IPS-11a (cell line): ENCODE data around the gene LARGE1.

Experiments
- H3K4me3 ChIP-seq: one replicate; pipeline ENCODE4 v1.5.1; 2013; ENCODE audit warnings: low read depth, low read length, control low read depth

LARGE1 gene

DNA sequence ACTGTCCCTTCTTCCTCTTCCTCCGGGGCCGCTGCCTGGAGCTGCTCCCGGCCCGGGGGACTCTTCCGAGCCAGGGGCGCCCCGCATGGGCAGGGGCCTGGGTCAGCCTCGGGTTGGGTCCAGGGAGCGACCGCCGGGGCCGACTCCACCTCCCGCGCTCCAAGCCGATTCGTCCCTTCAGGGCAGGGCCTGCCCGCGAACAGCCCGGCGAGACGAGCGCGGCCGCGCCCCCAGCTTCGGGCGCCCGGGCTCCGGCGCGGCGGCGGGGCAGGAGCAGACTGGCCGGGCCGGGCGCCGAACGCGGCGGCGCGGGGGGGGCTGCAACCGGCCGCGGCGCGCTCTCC is at the start of gene LARGE1:
Gene LARGE1 (minus strand): TSS at position 280 of the 344 bp plus-strand sequence.
- peak within 1 kb of the TSS; percentile 76 for H3K4me3 ChIP-seq

DNA sequence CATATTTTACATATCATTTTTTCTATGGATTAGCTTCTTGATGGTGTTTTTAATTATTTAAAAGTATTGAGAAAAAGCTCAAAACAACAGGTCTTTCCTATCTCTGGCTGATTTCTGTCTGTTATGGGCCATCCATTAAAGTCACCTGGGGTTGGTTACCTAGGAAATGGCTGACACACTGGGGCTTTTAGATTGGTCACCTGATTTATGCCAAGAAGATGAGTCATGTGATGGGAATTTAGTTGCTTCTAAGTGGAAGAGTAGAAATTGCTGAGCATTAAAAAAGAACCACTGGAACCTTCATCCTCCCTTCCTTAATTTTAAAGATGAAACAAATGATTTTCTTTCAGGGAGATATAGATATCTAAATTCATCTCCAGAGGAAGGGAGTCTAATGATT is 48.8 kb upstream of the LARGE1 start:
- H3K4me3 ChIP-seq = no peak overlapping the region

GRCh38 chr22:33964121-33964520 is 43.8 kb upstream of the LARGE1 start:
- H3K4me3 ChIP-seq = no peak overlapping the region

DNA sequence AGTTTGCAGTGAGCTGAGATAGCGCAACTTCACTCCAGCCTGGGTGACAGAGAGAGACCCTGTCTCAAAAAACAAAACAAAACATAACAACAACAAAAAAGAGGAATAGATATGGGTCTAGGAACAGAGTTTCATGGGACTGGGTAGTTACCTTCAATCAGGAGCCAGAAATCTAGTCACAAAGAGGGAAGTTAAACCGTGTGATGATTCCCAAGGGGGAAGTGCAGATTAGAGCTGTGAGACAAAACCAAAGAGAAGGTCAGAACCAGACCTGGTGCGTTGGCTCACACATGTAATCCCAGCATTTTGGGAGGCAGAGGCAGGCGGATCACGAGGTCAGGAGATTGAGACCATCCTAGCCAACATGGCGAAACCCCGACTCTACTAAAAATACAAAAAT is 42.1 kb upstream of the LARGE1 start:
- H3K4me3 ChIP-seq = no peak overlapping the region

DNA sequence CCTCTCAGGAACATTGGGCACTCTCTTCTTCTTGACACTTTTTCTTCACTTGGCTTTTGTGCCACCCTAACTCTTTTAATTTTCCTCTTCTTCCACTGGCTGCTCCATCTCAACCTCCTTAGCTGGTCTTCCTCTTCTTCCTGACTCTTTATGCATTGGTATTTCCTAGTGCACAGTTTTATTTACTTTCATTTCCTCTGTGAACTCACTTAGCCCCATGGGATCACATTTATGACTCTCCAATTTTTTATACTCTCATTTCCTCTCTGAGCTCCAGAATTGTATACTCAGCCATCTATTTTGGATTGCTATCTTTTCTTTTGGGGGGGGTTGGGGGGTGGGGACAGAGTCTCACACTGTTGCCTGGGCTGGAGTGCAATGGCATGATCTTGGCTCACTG is 38.5 kb upstream of the LARGE1 start:
- no peak overlapping the region for H3K4me3 ChIP-seq

GRCh38 chr22:33957086-33957485 is 36.8 kb upstream of the LARGE1 start:
- no peak overlapping the region for H3K4me3 ChIP-seq

- H3K4me3 ChIP-seq = no peak overlapping the region
Observed at GRCh38 chr22:33952776-33953175, 32.5 kb upstream of the LARGE1 start.

- H3K4me3 ChIP-seq = no peak overlapping the region
Observed at GRCh38 chr22:33940741-33941140, 20.5 kb upstream of the LARGE1 start.

DNA sequence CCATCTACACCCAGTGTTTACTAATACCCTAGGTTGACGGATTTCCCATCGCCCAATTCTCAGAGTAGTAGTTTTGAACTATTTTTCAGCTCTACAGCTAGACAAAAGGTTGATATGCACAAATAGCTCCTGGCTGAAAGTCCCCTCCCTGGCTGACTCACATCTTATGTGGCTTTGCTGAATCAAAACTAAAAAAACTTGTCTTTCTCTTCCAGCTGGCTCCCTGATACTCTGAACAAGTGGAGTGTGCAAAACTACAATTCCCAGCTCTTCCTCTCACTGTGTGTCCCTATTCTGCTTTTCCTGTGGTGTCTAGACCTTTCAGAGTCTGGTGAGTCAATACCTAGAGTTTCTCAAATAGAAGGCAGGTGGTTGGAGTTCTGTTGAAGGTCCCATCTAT is 12.7 kb upstream of the LARGE1 start:
- H3K4me3 ChIP-seq = no peak overlapping the region

DNA sequence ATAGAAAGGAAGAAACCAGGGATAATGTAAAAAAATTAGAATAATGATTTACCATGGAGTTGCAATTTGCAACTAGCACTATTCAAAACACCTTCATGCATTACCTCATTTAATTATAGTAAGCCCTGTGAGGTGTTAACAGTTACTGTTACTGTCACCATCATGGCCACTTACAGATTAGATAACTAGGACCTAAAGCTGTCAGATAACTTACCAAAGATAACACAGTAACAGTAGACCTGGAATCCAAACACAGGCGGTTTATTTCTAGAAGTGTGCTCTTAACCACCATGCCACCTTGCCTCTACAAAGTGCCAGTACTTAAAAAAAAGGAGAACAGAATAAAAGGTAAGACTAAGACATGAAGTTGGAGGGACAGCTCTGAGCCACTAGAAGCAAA is 11.1 kb upstream of the LARGE1 start:
- no peak overlapping the region for H3K4me3 ChIP-seq

DNA sequence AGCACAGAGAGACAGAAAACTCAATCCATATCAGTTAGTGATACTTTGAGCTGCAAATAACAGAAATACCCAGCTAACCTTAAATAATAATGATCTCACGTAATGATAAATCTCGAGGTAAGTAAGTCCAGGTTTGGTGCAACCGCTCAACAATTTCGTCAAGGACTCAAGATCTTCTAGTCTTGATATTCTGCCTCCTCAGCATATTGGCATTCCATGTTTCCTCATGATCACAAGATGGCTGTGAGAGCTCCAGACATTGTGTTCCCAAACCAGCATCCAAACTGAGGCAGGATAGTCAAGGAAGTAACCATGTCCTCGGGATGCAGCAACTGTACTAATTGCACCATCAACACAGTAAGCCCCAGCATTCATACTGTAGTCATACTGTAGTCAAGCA is 7.5 kb upstream of the LARGE1 start:
- no peak overlapping the region for H3K4me3 ChIP-seq

DNA sequence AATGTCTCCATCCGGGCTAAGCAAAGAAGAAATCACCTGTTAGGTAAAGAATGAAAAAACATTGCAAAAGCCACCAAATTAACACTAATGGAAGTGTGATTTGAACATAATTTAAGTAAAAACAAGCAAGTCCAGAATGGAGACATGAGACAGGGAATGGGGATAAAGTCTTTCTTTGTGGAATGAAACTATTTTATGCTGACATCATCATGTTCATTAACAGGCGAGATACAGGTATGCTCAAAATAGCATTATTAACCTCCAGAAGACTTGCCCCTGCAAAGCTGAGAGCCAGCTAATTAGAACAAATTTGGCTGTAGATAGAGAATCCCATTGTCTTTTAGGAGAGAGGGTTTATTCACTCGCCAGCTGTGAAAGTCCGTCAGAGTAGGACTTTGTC is 4.9 kb upstream of the LARGE1 start:
- no peak overlapping the region for H3K4me3 ChIP-seq

DNA sequence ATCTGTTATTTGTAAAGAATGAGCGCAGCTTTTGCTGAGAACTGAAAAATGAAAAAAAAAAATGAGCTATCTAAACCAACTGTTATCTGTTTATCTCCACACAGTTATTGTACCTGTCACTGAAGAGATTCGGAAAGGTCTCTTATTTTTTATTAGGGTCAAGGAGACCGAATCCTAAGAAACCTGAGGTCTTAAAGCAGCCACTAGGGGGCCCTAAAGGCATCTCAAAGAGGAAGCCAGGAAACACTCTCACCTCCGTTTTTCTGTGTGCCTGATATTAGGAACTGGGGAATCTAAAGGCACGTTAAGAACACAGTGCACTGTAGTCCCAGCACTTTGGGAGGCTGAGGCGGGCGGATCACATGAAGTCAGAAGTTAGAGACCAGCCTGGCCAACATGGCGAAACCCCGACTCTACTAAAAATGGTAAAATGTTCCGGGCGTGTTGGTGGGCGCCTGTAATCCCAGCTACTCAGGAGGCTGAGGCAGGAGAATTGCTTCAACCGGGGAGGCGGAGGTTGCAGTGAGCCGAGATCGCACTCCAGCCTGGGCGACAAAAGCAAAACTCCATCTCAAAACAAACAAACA is 3.5 kb upstream of the LARGE1 start:
- H3K4me3 ChIP-seq = no peak overlapping the region

GRCh38 chr22:33923033-33923432 is 2.8 kb upstream of the LARGE1 start:
- H3K4me3 ChIP-seq = peak overlapping the region; percentile 76

GRCh38 chr22:33922349-33922681 is 2.0 kb upstream of the LARGE1 start:
- peak overlapping the region; percentile 76 for H3K4me3 ChIP-seq

- peak overlapping the region; percentile 76 for H3K4me3 ChIP-seq
Observed at GRCh38 chr22:33921525-33922348, 1.5 kb upstream of the LARGE1 start.

DNA sequence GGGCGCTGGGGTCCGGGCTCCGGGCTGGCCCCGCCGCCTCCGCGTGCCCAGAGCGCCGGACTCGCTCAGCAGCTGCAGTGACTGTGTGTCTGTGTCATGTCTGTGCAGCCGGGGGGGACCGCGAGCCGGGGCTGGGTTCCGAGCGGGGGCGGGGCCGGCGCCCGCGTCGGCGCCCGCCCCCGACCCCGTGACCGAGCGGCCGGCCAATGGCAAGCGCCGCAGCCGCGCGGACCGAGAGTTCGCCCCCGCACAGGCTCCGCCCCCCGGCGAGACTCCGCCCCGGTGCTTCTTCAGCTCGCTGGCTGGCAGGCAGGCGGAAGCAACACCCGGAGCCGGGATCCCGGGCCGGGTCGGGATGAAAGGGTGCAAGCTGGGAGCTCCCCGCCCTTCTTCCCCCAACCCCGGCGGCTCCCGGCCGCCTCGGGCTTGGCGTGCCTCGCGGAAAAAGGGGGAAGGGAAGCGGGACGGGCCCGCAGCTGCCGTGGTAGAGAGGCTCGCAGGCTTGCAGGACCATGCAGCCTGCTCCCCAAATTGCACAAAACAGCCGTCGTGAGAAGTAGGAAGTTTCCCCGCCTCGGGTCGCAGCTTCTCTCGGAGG is 750 bp upstream of the LARGE1 start:
- peak overlapping the region; percentile 76 for H3K4me3 ChIP-seq

GRCh38 chr22:33919391-33920196 is 682 bp downstream of the LARGE1 start:
- peak overlapping the region; percentile 74 for H3K4me3 ChIP-seq

- peak overlapping the region; percentile 74 for H3K4me3 ChIP-seq
Observed at GRCh38 chr22:33918676-33919365, 1.5 kb downstream of the LARGE1 start.

DNA sequence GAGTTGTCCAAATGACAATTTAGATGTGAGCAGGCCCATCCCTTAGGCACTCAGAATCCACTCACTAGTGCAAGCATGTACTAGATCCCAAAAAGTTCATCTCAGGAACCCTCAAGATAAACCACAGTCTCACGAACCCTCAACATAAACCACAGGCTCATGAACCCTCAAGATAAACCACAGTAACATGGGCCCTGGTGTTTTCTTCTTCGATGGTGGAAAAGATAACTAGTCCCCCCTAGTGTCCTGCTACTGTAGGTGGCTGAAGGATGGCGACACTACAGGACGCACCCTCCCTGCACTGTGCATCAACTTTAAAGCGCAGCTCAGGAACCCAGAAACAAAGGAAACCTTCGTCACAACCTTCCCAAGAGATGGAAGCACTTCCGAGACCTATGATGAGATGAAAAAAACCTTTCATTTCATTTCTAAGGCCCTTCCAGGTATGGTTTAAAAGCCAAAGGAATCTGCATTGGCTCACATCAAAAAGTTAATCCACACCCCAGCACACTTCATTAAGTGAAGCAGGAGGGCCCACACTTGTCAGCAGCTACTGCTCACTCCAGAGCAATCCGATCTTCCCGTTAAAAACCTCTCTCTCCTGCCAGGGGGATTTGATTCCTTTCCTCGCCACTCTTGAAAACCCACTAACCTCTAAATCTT is 2.4 kb downstream of the LARGE1 start:
- H3K4me3 ChIP-seq = peak overlapping the region; percentile 74
